Trophoblast cell (in vitro differentiated cells and primary cell): ENCODE data around the gene GDAP2.

Experiments used
- DNase-seq, 2 donors: peaks; one replicate each; pipeline ENCODE4 v3.0.0-alpha.2; 2016
- H2AFZ ChIP-seq: 2 replicates; pipeline ENCODE4 v1.6.1; 2013; ENCODE audit warnings: low read length, moderate library complexity, mild to moderate bottlenecking; ENCODE audit not compliant: insufficient read depth, poor library complexity
- H2AK5ac ChIP-seq: 2 replicates; pipeline ENCODE4 v1.6.1; 2013; ENCODE audit warnings: mild to moderate bottlenecking, low read length
- H2BK120ac ChIP-seq: 2 replicates; pipeline ENCODE4 v1.6.1; 2013; ENCODE audit warnings: low read length, mild to moderate bottlenecking, moderate library complexity; ENCODE audit not compliant: insufficient read depth, poor library complexity
- H2BK12ac ChIP-seq: 2 replicates; pipeline ENCODE4 v1.6.1; 2013; ENCODE audit warnings: mild to moderate bottlenecking, low read length, moderate library complexity
- H2BK5ac ChIP-seq: 2 replicates; pipeline ENCODE4 v1.6.1; 2013; ENCODE audit warnings: low read length, low read depth, moderate library complexity, mild to moderate bottlenecking; ENCODE audit not compliant: poor library complexity
- H3K14ac ChIP-seq: 2 replicates; pipeline ENCODE4 v1.6.1; 2013; ENCODE audit warnings: mild to moderate bottlenecking, low read length
- H3K18ac ChIP-seq: 2 replicates; pipeline ENCODE4 v1.6.1; 2013; ENCODE audit warnings: mild to moderate bottlenecking, low read length
- H3K23ac ChIP-seq: 2 replicates; pipeline ENCODE4 v1.6.1; 2013; ENCODE audit warnings: low read length
- H3K27ac ChIP-seq: 2 replicates; pipeline ENCODE4 v1.5.1; 2013; ENCODE audit warnings: low read depth, mild to moderate bottlenecking, inconsistent platforms, low read length, moderate library complexity
- H3K27me3 ChIP-seq: 2 replicates; pipeline ENCODE4 v1.6.1; 2013; ENCODE audit warnings: inconsistent platforms, mild to moderate bottlenecking, low read length, moderate library complexity; ENCODE audit not compliant: insufficient read depth
- H3K36me3 ChIP-seq, 2 experiments: 1 replicate in 1 of 2; 2 replicates in 1 of 2; pipeline ENCODE4 v1.6.1; 2013; ENCODE audit warnings: low read length in 2 of 2, mild to moderate bottlenecking in 2 of 2, moderate library complexity in 1 of 2; ENCODE audit not compliant: insufficient read depth in 2 of 2, control insufficient read depth in 1 of 2
- H3K4ac ChIP-seq: 2 replicates; pipeline ENCODE4 v1.6.1; 2013; ENCODE audit warnings: low read depth, mild to moderate bottlenecking, low read length, moderate library complexity
- H3K4me1 ChIP-seq, 2 experiments: 1 replicate in 1 of 2; 2 replicates in 1 of 2; pipeline ENCODE4 v1.6.1; 2013; ENCODE audit warnings: low read length in 2 of 2, mild to moderate bottlenecking in 2 of 2, moderate library complexity in 1 of 2; ENCODE audit not compliant: insufficient read depth in 2 of 2, control insufficient read depth in 1 of 2
- H3K4me2 ChIP-seq: 2 replicates; pipeline ENCODE4 v1.6.1; 2013; ENCODE audit warnings: inconsistent platforms, mild to moderate bottlenecking, low read length, moderate library complexity
- H3K4me3 ChIP-seq: 2 replicates; pipeline ENCODE4 v1.5.1; 2013; ENCODE audit warnings: mild to moderate bottlenecking, low read depth, low read length, inconsistent platforms
- H3K79me1 ChIP-seq: one replicate; pipeline ENCODE4 v1.6.1; 2013; ENCODE audit warnings: low read length
- H3K79me2 ChIP-seq: 2 replicates; pipeline ENCODE4 v1.6.1; 2013; ENCODE audit warnings: low read length, mild to moderate bottlenecking; ENCODE audit not compliant: control insufficient read depth, insufficient read depth, poor library complexity
- H3K9ac ChIP-seq: 2 replicates; pipeline ENCODE4 v1.6.1; 2013; ENCODE audit warnings: mild to moderate bottlenecking, low read length
- H3K9me3 ChIP-seq: 2 replicates; pipeline ENCODE4 v1.6.1; 2013; ENCODE audit warnings: low read depth, mild to moderate bottlenecking, control low read depth, inconsistent platforms, low read length; ENCODE audit not compliant: insufficient read depth
- H4K12ac ChIP-seq: 2 replicates; pipeline ENCODE4 v1.6.1; 2013; ENCODE audit warnings: low read depth, mild to moderate bottlenecking, low read length, moderate library complexity
- H4K8ac ChIP-seq: 2 replicates; pipeline ENCODE4 v1.6.1; 2013; ENCODE audit warnings: low read depth, mild to moderate bottlenecking, low read length, moderate library complexity
- H4K91ac ChIP-seq: one replicate; pipeline ENCODE4 v1.6.1; 2013; ENCODE audit warnings: low read depth, mild to moderate bottlenecking, low read length, moderate library complexity
- WGBS: extraction: QIAGEN DNeasy Blood & Tissue Kit; methylation state at CpG from one replicate; pipeline ENCODE4 v1.1.7; 2013; ENCODE audit warnings: missing lambda C conversion rate; ENCODE audit not compliant: insufficient read length, insufficient coverage; ENCODE audit errors: extremely low coverage; 5-methylcytosine and 5-hydroxymethylcytosine counted together

GDAP2 gene

GRCh38 chr1:117886101-117886795 is 43.2 kb downstream of the GDAP2 start:
- DNase-seq = no peak
- Histone ChIP-seq H3K4ac (no peak overlapping the region), H3K9ac (no peak overlapping the region), H4K12ac (no peak overlapping the region), H2BK120ac (no peak overlapping the region), H4K8ac (no peak overlapping the region), H4K91ac (no peak overlapping the region), H3K79me2 (no peaks in the 10 kb centered on the region), H3K79me1 (no peaks in the 10 kb centered on the region), H2AFZ (no peak overlapping the region), H3K27me3 (no peaks in the 10 kb centered on the region), H2AK5ac (no peak overlapping the region), H3K18ac (no peak overlapping the region), H3K4me3 (no peak overlapping the region), H2BK5ac (no peak overlapping the region), H3K27ac (no peak overlapping the region), H2BK12ac (no peak overlapping the region), H3K23ac (no peak overlapping the region), H3K4me1 (no peaks in the 10 kb centered on the region), H3K9me3 (no peaks in the 10 kb centered on the region), H3K36me3 (peaks cover 2 to 3% of the 10 kb centered on the region in 2 experiments), H3K14ac (no peak overlapping the region), H3K4me2 (no peak overlapping the region)
- WGBS = no CpG with 5 or more reads among the region's 2 CpGs

GRCh38 chr1:117883616-117884015 is 45.8 kb downstream of the GDAP2 start:
- no peak overlapping the region for H2BK12ac ChIP-seq
- H3K27me3 ChIP-seq = no peaks in the 10 kb centered on the region

GRCh38 chr1:117879284-117879683 is 50.1 kb downstream of the GDAP2 start:
- DNase-seq = no peak
- Histone ChIP-seq H3K79me1 (no peaks in the 10 kb centered on the region), H2BK120ac (no peak overlapping the region), H2BK12ac (no peak overlapping the region), H3K4me2 (no peak overlapping the region), H4K12ac (no peak overlapping the region), H3K79me2 (no peaks in the 10 kb centered on the region), H3K4me3 (no peak overlapping the region), H3K27me3 (no peaks in the 10 kb centered on the region), H4K8ac (no peak overlapping the region), H2AFZ (no peak overlapping the region), H3K9me3 (peaks cover 2% of the 10 kb centered on the region), H3K4ac (no peak overlapping the region), H2BK5ac (no peak overlapping the region), H3K4me1 (no peaks in the 10 kb centered on the region), H3K27ac (no peak overlapping the region), H4K91ac (no peak overlapping the region), H3K14ac (no peak overlapping the region), H3K18ac (no peak overlapping the region), H3K23ac (no peak overlapping the region), H2AK5ac (no peak overlapping the region), H3K36me3 (peaks cover 13 to 19% of the 10 kb centered on the region in 2 experiments), H3K9ac (no peak overlapping the region)
- no CpG with 5 or more reads among the region's 1 CpG for WGBS

More at GRCh38 chr1:117883616-117884015, 45.8 kb downstream of the GDAP2 start:
- Histone ChIP-seq H3K9me3 (no peaks in the 10 kb centered on the region), H3K9ac (no peak overlapping the region), H4K91ac (no peak overlapping the region), H3K4ac (no peak overlapping the region), H3K14ac (no peak overlapping the region), H3K79me1 (no peaks in the 10 kb centered on the region), H3K23ac (no peak overlapping the region), H2AFZ (no peak overlapping the region), H4K12ac (no peak overlapping the region), H3K4me1 (no peaks in the 10 kb centered on the region), H3K18ac (no peak overlapping the region), H4K8ac (no peak overlapping the region), H3K27ac (no peak overlapping the region), H2BK5ac (no peak overlapping the region), H3K79me2 (no peaks in the 10 kb centered on the region), H3K4me2 (no peak overlapping the region), H2AK5ac (no peak overlapping the region), H2BK120ac (no peak overlapping the region), H3K4me3 (no peak overlapping the region), H3K36me3 (peaks cover 6 to 7% of the 10 kb centered on the region in 2 experiments)
- no CpG with 5 or more reads among the region's 1 CpG for WGBS
- DNase-seq = no peak

DNA sequence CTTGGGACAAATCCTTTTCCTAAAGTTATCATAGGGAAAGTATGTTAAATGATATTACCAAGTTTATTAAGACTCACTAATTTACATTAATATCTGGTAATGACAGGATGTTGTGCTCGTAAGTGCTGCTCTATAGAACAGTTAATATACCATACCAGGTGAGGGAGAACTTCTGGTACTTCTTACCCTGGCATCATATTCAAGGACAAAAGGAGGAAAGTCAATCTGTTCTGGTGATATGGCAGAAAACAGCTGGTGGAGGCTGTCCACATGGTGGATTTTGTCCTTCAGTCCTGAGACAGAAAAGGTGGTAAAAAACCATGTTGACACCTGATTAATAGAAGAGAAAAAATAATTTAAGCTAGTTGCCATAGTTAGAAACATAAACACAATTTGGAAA is 51.6 kb downstream of the GDAP2 start:
- H4K8ac ChIP-seq = no peak overlapping the region
- WGBS = no CpG with 5 or more reads among the region's 1 CpG
- no peak overlapping the region for H2BK120ac ChIP-seq
- no peak overlapping the region for H3K4ac ChIP-seq
- H4K12ac ChIP-seq = no peak overlapping the region
- no peaks in the 10 kb centered on the region for H3K79me2 ChIP-seq
- H3K4me3 ChIP-seq = no peak overlapping the region
- peaks cover 13 to 24% of the 10 kb centered on the region in 2 experiments for H3K36me3 ChIP-seq
- H3K9ac ChIP-seq = no peak overlapping the region
- peaks cover 2% of the 10 kb centered on the region for H3K9me3 ChIP-seq
- no peak overlapping the region for H3K27ac ChIP-seq
- no peaks in the 10 kb centered on the region for H3K4me1 ChIP-seq
- H3K18ac ChIP-seq = no peak overlapping the region
- H3K23ac ChIP-seq = no peak overlapping the region
- no peaks in the 10 kb centered on the region for H3K79me1 ChIP-seq
- H3K27me3 ChIP-seq = no peaks in the 10 kb centered on the region
- no peak overlapping the region for H3K14ac ChIP-seq
- DNase-seq = no peak
- H2BK5ac ChIP-seq = no peak overlapping the region
- H4K91ac ChIP-seq = no peak overlapping the region
- H2AFZ ChIP-seq = no peak overlapping the region
- no peak overlapping the region for H2AK5ac ChIP-seq
- H3K4me2 ChIP-seq = no peak overlapping the region
- no peak overlapping the region for H2BK12ac ChIP-seq
